Liver (tissue), 9 donors: ENCODE measurements around the gene NDUFB2. TPM values are rescaled to one million over a fixed set of nuclear protein-coding genes. Genes with fewer than 3 reads are reported as not detected.

ENCODE experiments used
- DNase-seq: peaks from one replicate; pipeline ENCODE4 v3.0.0-alpha.2; 2017; ENCODE audit warnings: low spot score
- H3K27ac ChIP-seq, 2 donors: one replicate each; pipeline ENCODE4 v1.7.0; 2013; ENCODE audit warnings: inconsistent platforms in 2 of 2, low read length in 2 of 2, control low read depth in 1 of 2, low read depth in 1 of 2, mild to moderate bottlenecking in 1 of 2
- H3K27me3 ChIP-seq, 4 donors: one replicate each; pipeline versions ENCODE4 v1.6.1 to v1.7.0; 2013; ENCODE audit warnings: low read length in 3 of 4, inconsistent platforms in 1 of 4, mild to moderate bottlenecking in 1 of 4, moderate library complexity in 1 of 4; ENCODE audit not compliant: control insufficient read depth in 4 of 4, insufficient read depth in 4 of 4
- H3K36me3 ChIP-seq, 4 donors: one replicate each; pipeline versions ENCODE4 v1.6.1 to v1.7.0; 2013; ENCODE audit warnings: low read length in 3 of 4, mild to moderate bottlenecking in 3 of 4, low read depth in 1 of 4, moderate library complexity in 1 of 4; ENCODE audit not compliant: control insufficient read depth in 4 of 4, insufficient read depth in 3 of 4
- H3K4me1 ChIP-seq, 4 donors: one replicate each; pipeline versions ENCODE4 v1.6.1 to v1.7.0; 2013; ENCODE audit warnings: low read length in 3 of 4, mild to moderate bottlenecking in 3 of 4, moderate library complexity in 1 of 4; ENCODE audit not compliant: control insufficient read depth in 4 of 4, insufficient read depth in 4 of 4
- H3K4me3 ChIP-seq, 3 donors: one replicate each; pipeline versions ENCODE4 v1.6.1 to v1.7.0; 2013; ENCODE audit warnings: low read length in 3 of 3, control low read depth in 1 of 3, low read depth in 1 of 3, mild to moderate bottlenecking in 1 of 3
- H3K9ac ChIP-seq, 2 donors: one replicate each; pipeline ENCODE4 v1.7.0; 2013; ENCODE audit warnings: low read length in 2 of 2, mild to moderate bottlenecking in 2 of 2, moderate library complexity in 2 of 2, control low read depth in 1 of 2, low read depth in 1 of 2
- H3K9me3 ChIP-seq, 4 donors: one replicate each; pipeline versions ENCODE4 v1.6.1 to v1.7.0; 2013; ENCODE audit warnings: low read length in 3 of 4; ENCODE audit not compliant: control insufficient read depth in 4 of 4
- ATF3 ChIP-seq: IDR thresholded peaks from 2 replicates; pipeline ENCODE4 v1.6.1; 2016; ENCODE audit warnings: antibody characterized with exemption
- CTCF ChIP-seq: fragments of 150-350 bp; IDR thresholded peaks from 2 replicates; pipeline ENCODE4 v1.5.1; 2017; ENCODE audit warnings: improper control_type of control experiment, low read depth, low read length; ENCODE audit not compliant: missing input control
- FOXA2 ChIP-seq: IDR thresholded peaks from 2 replicates; pipeline ENCODE4 v1.6.1; 2016; ENCODE audit warnings: antibody characterized with exemption
- GABPA ChIP-seq, 2 donors: IDR thresholded peaks in 1 of 2; conservative IDR thresholded peaks in 1 of 2; 2 replicates each; pipeline ENCODE4 v1.6.1; 2016; ENCODE audit warnings: antibody characterized with exemption in 2 of 2, mild to moderate bottlenecking in 1 of 2, moderate library complexity in 1 of 2
- RAD21 ChIP-seq, 2 donors: IDR thresholded peaks; 2 replicates each; pipeline ENCODE4 v1.6.1; 2016; ENCODE audit warnings: antibody characterized with exemption in 2 of 2, mild to moderate bottlenecking in 2 of 2
- REST ChIP-seq: IDR thresholded peaks from 2 replicates; pipeline ENCODE4 v1.6.1; 2016; ENCODE audit warnings: antibody characterized with exemption, mild to moderate bottlenecking
- TAF1 ChIP-seq: conservative IDR thresholded peaks from 2 replicates; pipeline ENCODE4 v1.6.1; 2016; ENCODE audit warnings: antibody characterized with exemption, mild to moderate bottlenecking
- ZBTB33 ChIP-seq: IDR thresholded peaks from 2 replicates; pipeline ENCODE4 v1.6.1; 2016; ENCODE audit warnings: antibody characterized with exemption
- WGBS: extraction: QIAGEN DNeasy Blood & Tissue Kit; methylation state at CpG from one replicate; pipeline ENCODE4 v1.1.7; 2013; 5-methylcytosine and 5-hydroxymethylcytosine counted together
- polyA plus RNA-seq, 2 donors: library from polyadenylated mRNA; stranded (reverse) in 1 of 2; unstranded in 1 of 2; fragments of 200-250 nt in 1 of 2; fragments of >200 nt in 1 of 2; fragmentation: Nextera tagmentation in 1 of 2; extraction: Ambion mirVana in 1 of 2; gene quantifications; one replicate each; pipeline versions ENCODE4 v1.2.1 to v1.2.3, GENCODE V29; 2013 to 2015
- total RNA-seq, 2 donors: library from RNA; depleted of rRNA; stranded (reverse); fragments of >200 nt; gene quantifications; one replicate each; pipeline ENCODE4 v1.2.3, GENCODE V29; 2014
- donor health status: healthy.
- donor health status: healthy.
- donor health status: healthy.
- donor health status: healthy.
- donor health status: healthy.

The NDUFB2 gene
- total and polyA plus RNA-seq, 4 donors: 60.4 to 435 (median 150) TPM

- TF ChIP-seq REST (no peak), TAF1 (no peak)
These were observed 2.0 kb downstream of the NDUFB2 start (continued) for GRCh38 chr7:140698477-140698876.

- H3K9ac ChIP-seq: no peak overlapping the region
These were observed 6.3 kb downstream of the NDUFB2 start for GRCh38 chr7:140702774-140703173.

More at GRCh38 chr7:140702774-140703173, 6.3 kb downstream of the NDUFB2 start:
- H3K9me3 ChIP-seq: no peaks in the 10 kb centered on the region
- no peak overlapping the region for H3K27ac ChIP-seq
- 94% methylated on average over 10 of the region's 10 CpGs for WGBS
- H3K4me1 ChIP-seq: peaks cover 5 to 12% (median 8%) of the 10 kb centered on the region in 4 donors
- H3K36me3 ChIP-seq: peaks cover 3 to 25% (median 12%) of the 10 kb centered on the region in 4 donors
- no peak overlapping the region for H3K4me3 ChIP-seq
- no peak for DNase-seq
- no peaks in the 10 kb centered on the region for H3K27me3 ChIP-seq
- TF ChIP-seq GABPA (IDR thresholded peaks at IDR 0.05 in 1 of 2, conservative IDR thresholded peaks at IDR 0.05 in 1 of 2): no peak
- no peak for TF ChIP-seq ZBTB33
- no peak for TF ChIP-seq FOXA2
- TF ChIP-seq ATF3: no peak
- TF ChIP-seq RAD21 (IDR thresholded peaks at IDR 0.05): no peak
- TF ChIP-seq REST: no peak
- TF ChIP-seq CTCF: no peak
